Measurements from ENCODE around the gene LTA4H.

DNA sequence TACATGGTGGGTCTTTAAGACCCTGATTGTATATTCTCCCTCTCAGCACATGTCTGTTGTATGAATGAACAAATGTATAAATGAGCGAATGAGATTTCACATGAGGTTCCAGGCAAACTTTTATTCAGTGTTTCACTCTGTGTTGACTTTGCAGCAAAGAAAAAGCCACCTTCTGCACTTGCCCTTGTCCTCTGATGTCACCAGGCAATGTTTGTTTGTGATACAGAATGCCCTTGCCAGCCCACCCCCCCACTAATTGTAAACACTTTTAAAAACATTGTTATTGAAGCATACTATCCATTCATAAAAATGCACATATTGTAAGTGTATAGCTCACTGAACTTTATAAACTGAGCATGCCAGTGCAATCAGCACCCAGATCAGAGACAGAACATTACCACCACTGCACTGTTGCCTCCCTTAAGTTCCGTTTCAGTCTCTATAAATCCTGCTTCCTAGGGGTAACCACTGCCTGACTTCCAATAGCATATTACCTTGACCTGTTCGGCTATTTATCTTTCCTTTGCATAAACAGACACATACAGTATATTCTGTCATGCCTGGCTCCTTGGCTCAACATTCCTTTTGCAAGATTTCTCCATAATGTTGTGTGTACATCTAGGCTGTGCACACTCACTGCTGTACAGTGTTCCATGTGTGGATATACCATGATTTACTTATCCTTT, 11.3 kb upstream of the LTA4H start:
- TF ChIP-seq, protein P1, sequence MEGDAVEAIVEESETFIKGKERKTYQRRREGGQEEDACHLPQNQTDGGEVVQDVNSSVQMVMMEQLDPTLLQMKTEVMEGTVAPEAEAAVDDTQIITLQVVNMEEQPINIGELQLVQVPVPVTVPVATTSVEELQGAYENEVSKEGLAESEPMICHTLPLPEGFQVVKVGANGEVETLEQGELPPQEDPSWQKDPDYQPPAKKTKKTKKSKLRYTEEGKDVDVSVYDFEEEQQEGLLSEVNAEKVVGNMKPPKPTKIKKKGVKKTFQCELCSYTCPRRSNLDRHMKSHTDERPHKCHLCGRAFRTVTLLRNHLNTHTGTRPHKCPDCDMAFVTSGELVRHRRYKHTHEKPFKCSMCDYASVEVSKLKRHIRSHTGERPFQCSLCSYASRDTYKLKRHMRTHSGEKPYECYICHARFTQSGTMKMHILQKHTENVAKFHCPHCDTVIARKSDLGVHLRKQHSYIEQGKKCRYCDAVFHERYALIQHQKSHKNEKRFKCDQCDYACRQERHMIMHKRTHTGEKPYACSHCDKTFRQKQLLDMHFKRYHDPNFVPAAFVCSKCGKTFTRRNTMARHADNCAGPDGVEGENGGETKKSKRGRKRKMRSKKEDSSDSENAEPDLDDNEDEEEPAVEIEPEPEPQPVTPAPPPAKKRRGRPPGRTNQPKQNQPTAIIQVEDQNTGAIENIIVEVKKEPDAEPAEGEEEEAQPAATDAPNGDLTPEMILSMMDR (IDR thresholded peaks at IDR 0.05; ENCODE audit: low read length) = no peak
- TF ChIP-seq EZH2 (optimal IDR thresholded peaks at IDR 0.05; ENCODE audit: low read depth, low read length) = no peak

Measured in MM.1S (cell line).